HCT116 (cell line): ENCODE measurements around the gene VAV2. TPM values are rescaled to one million over a fixed set of nuclear protein-coding genes. Genes with fewer than 3 reads are reported as not detected.

Experiments
- ATAC-seq: fragments of 200-7000 bp; cut with Tn5 transposase; 2 replicates; pipeline ENCODE4 v1.9.1; 2020; ENCODE audit warnings: mild to moderate bottlenecking, moderate library complexity
- BruUV-seq: library from RNA; stranded (reverse); fragments of 400-500 nt; replicated peaks from 2 replicates; lab custom pipeline; 2021; lab: Mats Ljungman, UMichigan
- CTCF ChIA-PET: fragments of 300-600 bp; sonication (Branson Sonifier 250); formaldehyde crosslinking; loops from one replicate; lab custom pipeline; 2021; ENCODE audit warnings: antibody characterized with exemption; lab: Charles Lee
- POLR2A ChIA-PET: fragments of 300-600, 350-600 bp; sonication (Branson Sonifier 250); formaldehyde crosslinking; loops from one replicate; lab custom pipeline; 2021; ENCODE audit warnings: antibody characterized with exemption; lab: Charles Lee
- RAD21 ChIA-PET, 2 experiments: fragments of 300-600 bp; sonication (Branson Sonifier 250); formaldehyde crosslinking; loops; one replicate each; lab custom pipeline; 2023; ENCODE audit warnings: low total read pairs in 2 of 2; ENCODE audit not compliant: uncharacterized antibody in 2 of 2, unreplicated experiment in 2 of 2, low non-redundant PET in 1 of 2; lab: Charles Lee
- DNase-seq: peaks from one replicate; pipeline ENCODE4 v3.0.0-alpha.2; 2010; ENCODE audit warnings: low read depth, low spot score
- H2AFZ ChIP-seq: fragments of 200-600 bp; shearing (Covaris generic), sonication (generic); 2 replicates; pipeline ENCODE4 v1.6.1; 2017; ENCODE audit warnings: low read depth, mixed run types, mixed read lengths, antibody characterized with exemption, low read length; ENCODE audit not compliant: poor library complexity, severe bottlenecking
- H3K27ac ChIP-seq: 2 replicates; pipeline ENCODE4 v1.5.1; 2012; ENCODE audit warnings: low read depth, low read length
- H3K27me3 ChIP-seq: fragments of 200-600 bp; sonication (generic); 2 replicates; pipeline ENCODE4 v1.6.1; 2016; ENCODE audit warnings: mixed run types, low read length, mixed read lengths; ENCODE audit not compliant: insufficient read depth
- H3K36me3 ChIP-seq, 2 experiments: fragments of 200-500 bp in 1 of 2; fragments of 200-600 bp in 1 of 2; sonication (Bioruptor generic) in 1 of 2; sonication (generic) in 1 of 2; 2 replicates each; pipeline versions ENCODE4 v1.5.1 to v1.6.1; 2014 to 2016; ENCODE audit warnings: low read length in 2 of 2, inconsistent platforms in 1 of 2, mixed read lengths in 1 of 2, mixed run types in 1 of 2; ENCODE audit not compliant: insufficient read depth in 2 of 2, control insufficient read depth in 1 of 2
- H3K4me1 ChIP-seq, 2 experiments: fragments of 200-600 bp in 1 of 2; sonication (generic) in 1 of 2; 2 replicates each; pipeline versions ENCODE4 v1.5.1 to v1.6.1; 2012 to 2017; ENCODE audit warnings: low read length in 2 of 2, inconsistent platforms in 1 of 2, mild to moderate bottlenecking in 1 of 2, mixed read lengths in 1 of 2, mixed run types in 1 of 2, moderate library complexity in 1 of 2; ENCODE audit not compliant: insufficient read depth in 2 of 2, control insufficient read depth in 1 of 2
- H3K4me2 ChIP-seq: fragments of 200-600 bp; sonication (generic); 2 replicates; pipeline ENCODE4 v1.6.1; 2017; ENCODE audit warnings: mixed run types, low read length, mixed read lengths
- H3K4me3 ChIP-seq, 2 experiments: fragments of 200-600 bp in 1 of 2; sonication (generic) in 1 of 2; replicated peaks in 1 of 2; 2 replicates each; pipeline ENCODE4 v1.5.1; 2011 to 2016; ENCODE audit warnings: low read length in 2 of 2, control low read depth in 1 of 2, low read depth in 1 of 2, mild to moderate bottlenecking in 1 of 2, mixed read lengths in 1 of 2, mixed run types in 1 of 2
- H3K79me2 ChIP-seq: fragments of 200-600 bp; sonication (generic); 2 replicates; pipeline ENCODE4 v1.6.1; 2017; ENCODE audit warnings: mild to moderate bottlenecking, mixed run types, low read length, moderate library complexity, mixed read lengths; ENCODE audit not compliant: insufficient read depth
- H3K9ac ChIP-seq: fragments of 200-600 bp; sonication (generic); 2 replicates; pipeline ENCODE4 v1.6.1; 2016; ENCODE audit warnings: low read length, mixed read lengths
- H3K9me2 ChIP-seq: fragments of 200-600 bp; sonication (generic), shearing (Covaris generic); 2 replicates; pipeline ENCODE4 v1.6.1; 2017; ENCODE audit warnings: mixed run types, mild to moderate bottlenecking, moderate library complexity; ENCODE audit not compliant: insufficient read depth
- H3K9me3 ChIP-seq, 2 experiments: fragments of 200-500 bp in 1 of 2; fragments of 200-600 bp in 1 of 2; sonication (Bioruptor generic) in 1 of 2; sonication (generic) in 1 of 2; 2 replicates each; pipeline ENCODE4 v1.6.1; 2014 to 2017; ENCODE audit warnings: low read length in 2 of 2, mixed read lengths in 2 of 2, inconsistent platforms in 1 of 2, low read depth in 1 of 2, mild to moderate bottlenecking in 1 of 2, mixed run types in 1 of 2, moderate library complexity in 1 of 2; ENCODE audit not compliant: control insufficient read depth in 1 of 2, insufficient read depth in 1 of 2
- H4K20me1 ChIP-seq: fragments of 200-600 bp; sonication (generic), shearing (Covaris generic); 2 replicates; pipeline ENCODE4 v1.6.1; 2017; ENCODE audit warnings: mixed run types, mild to moderate bottlenecking, moderate library complexity; ENCODE audit not compliant: insufficient read depth
- EGR1 ChIP-seq: IDR thresholded peaks from 2 replicates; pipeline ENCODE4 v1.6.1; 2012; ENCODE audit warnings: low read depth
- ELF1 ChIP-seq: IDR thresholded peaks from 2 replicates; pipeline ENCODE4 v1.6.1; 2012; ENCODE audit warnings: low read depth, borderline replicate concordance
- EZH2 ChIP-seq: fragments of 200-600 bp; sonication (generic); IDR thresholded peaks from 2 replicates; pipeline ENCODE4 v1.6.1; 2017; ENCODE audit warnings: antibody characterized with exemption, mixed run types
- FOSL1 ChIP-seq: IDR thresholded peaks from 2 replicates; pipeline ENCODE4 v1.6.1; 2012; ENCODE audit warnings: low read depth
- JUND ChIP-seq: IDR thresholded peaks from 2 replicates; pipeline ENCODE4 v1.6.1; 2012
- POLR2A ChIP-seq: IDR thresholded peaks from 2 replicates; pipeline ENCODE4 v1.7.0; 2011; ENCODE audit warnings: borderline replicate concordance; ENCODE audit not compliant: insufficient read depth, insufficient read length; ENCODE audit errors: extremely low read depth
- POLR2AphosphoS5 ChIP-seq: IDR thresholded peaks from 2 replicates; pipeline ENCODE4 v1.6.1; 2011; ENCODE audit warnings: mild to moderate bottlenecking, low read depth, low read length, moderate library complexity
- SP1 ChIP-seq: IDR thresholded peaks from 2 replicates; pipeline ENCODE4 v1.6.1; 2012; ENCODE audit warnings: low read depth
- YY1 ChIP-seq: IDR thresholded peaks from 2 replicates; pipeline ENCODE4 v1.6.1; 2011; ENCODE audit warnings: low read length, low read depth, moderate library complexity, mild to moderate bottlenecking; ENCODE audit not compliant: insufficient replicate concordance; ENCODE audit errors: extremely low read depth
- ZFX ChIP-seq: fragments of 450-650 bp; IDR thresholded peaks from 2 replicates; pipeline ENCODE4 v1.6.1; 2017
- ZNF274 ChIP-seq: fragments of 200-500 bp; sonication (Bioruptor generic); IDR thresholded peaks from 2 replicates; pipeline ENCODE4 v1.6.1; 2014; ENCODE audit warnings: mild to moderate bottlenecking, low read depth, low read length, inconsistent platforms
- intact Hi-C: fragments of 100-400 bp; cut with micrococcal nuclease; formaldehyde crosslinking; loops from 2 replicates; pipeline ENCODE4 v1.10.0; 2022
- total RNA-seq: library from RNA; stranded (reverse); gene quantifications from one replicate; pipeline ENCODE4 v1.2.1, GENCODE V29; 2021; ENCODE audit not compliant: unreplicated experiment
- TF ChIP-seq, protein P1 (sequence below), 3 experiments: fragments of 200-600 bp in 1 of 3; sonication (generic) in 1 of 3; IDR thresholded peaks in 2 of 3; conservative IDR thresholded peaks in 1 of 3; 2 replicates each; pipeline ENCODE4 v1.5.1; 2012 to 2017; ENCODE audit warnings: low read depth in 2 of 3, low read length in 2 of 3, antibody characterized with exemption in 1 of 3, borderline replicate concordance in 1 of 3, control low read depth in 1 of 3, mild to moderate bottlenecking in 1 of 3, mixed read lengths in 1 of 3, mixed run types in 1 of 3, moderate library complexity in 1 of 3; ENCODE audit not compliant: insufficient read depth in 1 of 3

The VAV2 gene
- total RNA-seq, 1 experiment from 2014 or later, result 33.2 TPM

DNA sequence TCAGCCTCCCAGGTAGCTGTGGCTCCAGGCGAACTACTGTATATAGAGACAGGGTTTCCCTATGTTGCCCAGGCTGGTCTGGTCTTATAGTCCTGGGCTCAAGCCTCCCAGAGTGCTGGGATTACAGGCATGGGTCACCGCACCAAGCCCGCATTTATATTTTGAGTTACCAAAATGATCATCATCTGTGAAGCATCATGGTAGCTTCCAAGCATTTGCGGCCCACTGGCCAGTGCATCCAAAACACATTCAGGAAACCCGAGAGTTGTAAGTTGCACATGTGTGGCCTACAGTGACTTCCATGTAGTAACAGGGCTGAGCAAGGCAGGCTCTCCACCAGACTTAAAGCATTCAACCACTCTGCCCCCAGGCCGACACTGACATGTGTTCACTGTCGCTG is 35.4 kb upstream of the VAV2 start:
- ChIA-PET CTCF (no interaction called here), RAD21 (no interaction called here), POLR2A (no interaction called here)
- H2AFZ ChIP-seq, result no peak overlapping the region
- H3K27ac ChIP-seq, result no peak overlapping the region
- no peaks in the 10 kb centered on the region for H3K9me2 ChIP-seq
- no peaks in the 10 kb centered on the region for H4K20me1 ChIP-seq
- ATAC-seq, result no peak
- no peaks in the 10 kb centered on the region for H3K9me3 ChIP-seq
- peaks cover 3 to 17% of the 10 kb centered on the region in 2 experiments; a peak in 3 of 4 replicates for H3K4me1 ChIP-seq
- no peak overlapping the region for H3K9ac ChIP-seq
- H3K36me3 ChIP-seq, result peaks cover 3 to 4% of the 10 kb centered on the region in 2 experiments; a peak in 2 of 4 replicates
- BruUV-seq, result no TSS peak
- DNase-seq, result no peak
- intact Hi-C loops, result no loop called here
- no peak overlapping the region for H3K4me2 ChIP-seq
- no peak overlapping the region for H3K4me3 ChIP-seq
- H3K27me3 ChIP-seq, result no peaks in the 10 kb centered on the region
- TF ChIP-seq EGR1 (no peak), POLR2A (no peak), ZNF274 (no peak), EZH2 (no peak), YY1 (no peak), SP1 (no peak), JUND (no peak), FOSL1 (no peak), ZFX (no peak), POLR2AphosphoS5 (no peak), ELF1 (no peak)
- TF ChIP-seq, protein P1, sequence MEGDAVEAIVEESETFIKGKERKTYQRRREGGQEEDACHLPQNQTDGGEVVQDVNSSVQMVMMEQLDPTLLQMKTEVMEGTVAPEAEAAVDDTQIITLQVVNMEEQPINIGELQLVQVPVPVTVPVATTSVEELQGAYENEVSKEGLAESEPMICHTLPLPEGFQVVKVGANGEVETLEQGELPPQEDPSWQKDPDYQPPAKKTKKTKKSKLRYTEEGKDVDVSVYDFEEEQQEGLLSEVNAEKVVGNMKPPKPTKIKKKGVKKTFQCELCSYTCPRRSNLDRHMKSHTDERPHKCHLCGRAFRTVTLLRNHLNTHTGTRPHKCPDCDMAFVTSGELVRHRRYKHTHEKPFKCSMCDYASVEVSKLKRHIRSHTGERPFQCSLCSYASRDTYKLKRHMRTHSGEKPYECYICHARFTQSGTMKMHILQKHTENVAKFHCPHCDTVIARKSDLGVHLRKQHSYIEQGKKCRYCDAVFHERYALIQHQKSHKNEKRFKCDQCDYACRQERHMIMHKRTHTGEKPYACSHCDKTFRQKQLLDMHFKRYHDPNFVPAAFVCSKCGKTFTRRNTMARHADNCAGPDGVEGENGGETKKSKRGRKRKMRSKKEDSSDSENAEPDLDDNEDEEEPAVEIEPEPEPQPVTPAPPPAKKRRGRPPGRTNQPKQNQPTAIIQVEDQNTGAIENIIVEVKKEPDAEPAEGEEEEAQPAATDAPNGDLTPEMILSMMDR (IDR thresholded peaks at IDR 0.05 in 2 of 3, conservative IDR thresholded peaks at IDR 0.05 in 1 of 3; ENCODE audit: borderline replicate concordance in 1 of 3, insufficient read depth in 1 of 3, low read depth in 2 of 3, low read length in 2 of 3), result no peak
- H3K79me2 ChIP-seq, result no peaks in the 10 kb centered on the region; the same call in 1 of the 2 replicates
